ENCODE data around the gene FOLR1. TPM values are rescaled to one million over a fixed set of nuclear protein-coding genes. Genes with fewer than 3 reads are reported as not detected.
"Not testable (repeated sequence)": the region's sequence is repeated elsewhere in the genome, so short reads cannot be mapped to it uniquely, and the experiment has no call there.

FOLR1 gene
- under 1 TPM in 3 of 9 donors, not detected in 6; 0.21 to 0.79 (median 0.39) TPM for total RNA-seq
- polyA plus RNA-seq, result under 1 TPM in 1 of 2 donors, not detected in 1; 0.08 TPM
- long read RNA-seq, donor 1, result 0 reads
- long read RNA-seq, donor 2, result 0 reads
- long read RNA-seq, donor 3, result 0 reads

GRCh38 chr11:72191961-72192381, at the start of gene FOLR1:
TSS of gene FOLR1 (plus strand) at chr11:72192140. CDS start at chr11:72192174, 34 bp downstream.
- Histone ChIP-seq H3K27ac (no peak within 1 kb of the TSS), H3K4me1 (peaks cover 0 to 9% (median 0%) of the 10 kb centered on the region in 12 donors), H3K4me3 (no peak within 1 kb of the TSS), H3K36me3 (no peaks in the 10 kb centered on the region), H3K9me3 (no peaks in the 10 kb centered on the region), H3K27me3 (no peaks in the 10 kb centered on the region)
- no peak for ATAC-seq
- TF ChIP-seq POLR2A (IDR thresholded peaks at IDR 0.05), result no peak
- TF ChIP-seq CTCF (IDR thresholded peaks at IDR 0.05), result no peak
- intact Hi-C loops (cut with DNase I), result no loop called here
- DNase-seq, result no peak
- 77 to 78% (median 77%) methylated on average over 5 of the region's 5 CpGs for WGBS, 4 donors

- not testable (repeated sequence) for DNase-seq, H3K4me3 ChIP-seq, ATAC-seq, H3K27me3 ChIP-seq, H3K27ac ChIP-seq, H3K36me3 ChIP-seq, H3K9me3 ChIP-seq, H3K4me1 ChIP-seq
- WGBS, 4 donors, result 11 to 83% (median 45%) methylated on average over 1 of the region's 1 CpG
- intact Hi-C loops (cut with DNase I), result loop anchor here in 6 of 10 donors (5.0 kb wide), 2 partner anchors 115 to 165 kb away; no protein-coding TSS in a partner anchor
These were observed 49.4 kb upstream of the FOLR1 start for GRCh38 chr11:72142543-72142942.

GRCh38 chr11:72144807-72145565, 47.0 kb upstream of the FOLR1 start:
- no peaks in the 10 kb centered on the region for H3K9me3 ChIP-seq
- no peak overlapping the region for H3K4me3 ChIP-seq
- no peak for TF ChIP-seq CTCF (IDR thresholded peaks at IDR 0.05)
- TF ChIP-seq POLR2A (IDR thresholded peaks at IDR 0.05), result no peak
- no peaks in the 10 kb centered on the region for H3K36me3 ChIP-seq
- peaks cover 0 to 5% (median 0%) of the 10 kb centered on the region in 12 donors for H3K4me1 ChIP-seq
- no peak for ATAC-seq
- no peak for DNase-seq
- peaks cover 0 to 6% (median 0%) of the 10 kb centered on the region in 9 donors for H3K27me3 ChIP-seq
- H3K27ac ChIP-seq, result no peak overlapping the region
- intact Hi-C loops (cut with DNase I), result loop anchor here in 8 of 10 donors (1.0 to 5.0 kb wide), 5 partner anchors 118 to 168 kb away; no protein-coding TSS in a partner anchor
- 82 to 90% (median 89%) methylated on average over 4 of the region's 4 CpGs for WGBS, 4 donors

GRCh38 chr11:72146625-72147024, 45.3 kb upstream of the FOLR1 start:
- TF ChIP-seq POLR2A (IDR thresholded peaks at IDR 0.05), result no peak
- TF ChIP-seq CTCF (IDR thresholded peaks at IDR 0.05), result no peak
- ATAC-seq, result no peak
- Histone ChIP-seq H3K4me3 (no peak overlapping the region), H3K27me3 (peaks cover 0 to 6% (median 0%) of the 10 kb centered on the region in 9 donors), H3K4me1 (peaks cover 0 to 5% (median 0%) of the 10 kb centered on the region in 12 donors), H3K36me3 (no peaks in the 10 kb centered on the region), H3K27ac (no peak overlapping the region), H3K9me3 (no peaks in the 10 kb centered on the region)
- DNase-seq, result no peak
- intact Hi-C loops (cut with DNase I), result no loop called here
- WGBS, 4 donors, result 27 to 73% (median 37%) methylated on average over 2 of the region's 2 CpGs
